HL-60 (cell line): Measurements from ENCODE around the gene QSOX2.
"Not testable (repeated sequence)": the region's sequence is repeated elsewhere in the genome, so short reads cannot be mapped to it uniquely, and the experiment has no call there.

Experiments used
- DNase-seq, 2 experiments: peaks; one replicate each; pipeline ENCODE4 v3.0.0-alpha.2; 2010 to 2020; ENCODE audit warnings: low read depth in 1 of 2, low spot score in 1 of 2
- H3K27ac ChIP-seq: fragments of 250-450 bp; sonication (Bioruptor Pico); replicated peaks from 2 replicates; pipeline ENCODE4 v1.5.1; 2020; ENCODE audit warnings: mild to moderate bottlenecking, moderate library complexity
- H3K27me3 ChIP-seq: fragments of 250-450 bp; sonication (Bioruptor Pico); 2 replicates; pipeline ENCODE4 v1.5.1; 2021; ENCODE audit warnings: mild to moderate bottlenecking, moderate library complexity; ENCODE audit not compliant: insufficient read depth, poor library complexity, severe bottlenecking
- H3K4me3 ChIP-seq: replicated peaks from 2 replicates; pipeline ENCODE4 v1.5.1; 2011; ENCODE audit warnings: mild to moderate bottlenecking, control low read depth, low read length; ENCODE audit not compliant: insufficient read depth
- CTCF ChIP-seq: IDR thresholded peaks from one replicate; pipeline ENCODE4 v1.5.1; 2011; ENCODE audit warnings: low read length, control low read depth, inconsistent platforms; ENCODE audit not compliant: insufficient read depth
- GABPA ChIP-seq: IDR thresholded peaks from 2 replicates; pipeline ENCODE4 v1.6.1; 2012; ENCODE audit warnings: low read depth
- POLR2AphosphoS5 ChIP-seq: IDR thresholded peaks from 2 replicates; pipeline ENCODE4 v1.6.1; 2012; ENCODE audit warnings: low read depth
- REST ChIP-seq: IDR thresholded peaks from 2 replicates; pipeline ENCODE4 v1.6.1; 2012; ENCODE audit warnings: low read depth; ENCODE audit not compliant: insufficient replicate concordance
- SPI1 ChIP-seq: IDR thresholded peaks from 2 replicates; pipeline ENCODE4 v1.6.1; 2012; ENCODE audit warnings: low read depth, mild to moderate bottlenecking, borderline replicate concordance

QSOX2 gene

GRCh38 chr9:136237486-136238341 is 7.9 kb downstream of the QSOX2 start:
- no peak overlapping the region for H3K27ac ChIP-seq
- no peaks in the 10 kb centered on the region for H3K27me3 ChIP-seq
- H3K4me3 ChIP-seq: no peak overlapping the region
- TF ChIP-seq POLR2AphosphoS5 (no peak), CTCF (no peak), REST (no peak), SPI1 (no peak), GABPA (no peak)
- DNase-seq: peak in 1 of 2 experiments; percentile 48

- not testable (repeated sequence) for H3K4me3 ChIP-seq, H3K27me3 ChIP-seq, H3K27ac ChIP-seq, DNase-seq
Observed at GRCh38 chr9:136236471-136237410, 8.9 kb downstream of the QSOX2 start.

GRCh38 chr9:136235709-136236455 is 9.7 kb downstream of the QSOX2 start:
- Histone ChIP-seq H3K27me3 (no peaks in the 10 kb centered on the region), H3K4me3 (no peak overlapping the region), H3K27ac (no peak overlapping the region)
- peak in 1 of 2 experiments; percentile 53 for DNase-seq
- TF ChIP-seq REST: no peak
- TF ChIP-seq POLR2AphosphoS5: no peak
- TF ChIP-seq CTCF: no peak
- TF ChIP-seq GABPA: no peak
- peak; percentile 89 for TF ChIP-seq SPI1

GRCh38 chr9:136235171-136235570 is 10.4 kb downstream of the QSOX2 start:
- no peak for DNase-seq
- Histone ChIP-seq H3K27ac (no peak overlapping the region), H3K27me3 (no peaks in the 10 kb centered on the region), H3K4me3 (no peak overlapping the region)
- no peak for TF ChIP-seq CTCF
- TF ChIP-seq SPI1: no peak
- no peak for TF ChIP-seq REST
- no peak for TF ChIP-seq GABPA
- TF ChIP-seq POLR2AphosphoS5: no peak
